GM12874 (cell line): Measurements from ENCODE around the gene STAT4.

Experiments
- CTCF ChIP-seq: IDR thresholded peaks from 2 replicates; pipeline ENCODE4 v1.5.1; 2011; ENCODE audit warnings: low read depth, mild to moderate bottlenecking, control low read depth, low read length, moderate library complexity; ENCODE audit not compliant: insufficient read depth

The STAT4 gene

GRCh38 chr2:191081411-191082155 lies 69.2 kb downstream of the STAT4 start:
- no peak for TF ChIP-seq CTCF

DNA sequence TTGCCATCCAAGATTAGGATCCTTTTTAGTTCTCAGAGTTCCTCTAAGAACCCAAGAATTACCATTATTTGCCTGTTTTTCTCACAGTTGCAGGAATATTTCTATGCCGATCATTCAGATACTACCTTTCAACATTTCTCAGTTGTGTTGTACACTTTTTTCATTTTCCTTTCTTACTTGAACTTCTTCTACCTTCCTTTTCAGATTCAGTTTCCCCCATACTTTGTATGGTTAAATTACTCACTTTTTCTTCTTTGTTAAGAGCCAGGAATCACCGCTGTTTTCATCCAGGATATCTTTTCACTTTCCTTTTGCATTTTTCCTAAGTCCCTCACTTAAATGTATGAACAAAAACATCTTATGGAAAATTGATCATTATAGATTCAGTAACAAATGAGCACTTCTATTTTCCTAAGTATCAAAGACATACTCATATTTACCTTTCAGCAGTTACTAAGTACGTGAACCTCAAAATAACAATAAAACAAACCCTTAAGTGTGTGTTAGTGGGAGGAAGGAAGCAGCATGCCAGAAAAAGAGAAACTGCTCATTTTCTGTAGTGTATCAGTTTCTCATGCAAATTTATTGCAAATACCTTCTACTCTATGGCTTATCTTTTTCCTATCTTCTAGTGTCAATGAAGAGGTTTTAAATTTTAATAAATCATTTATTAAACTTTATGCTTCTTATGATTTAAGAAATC lies 72.5 kb downstream of the STAT4 start:
- TF ChIP-seq CTCF, result no peak

DNA sequence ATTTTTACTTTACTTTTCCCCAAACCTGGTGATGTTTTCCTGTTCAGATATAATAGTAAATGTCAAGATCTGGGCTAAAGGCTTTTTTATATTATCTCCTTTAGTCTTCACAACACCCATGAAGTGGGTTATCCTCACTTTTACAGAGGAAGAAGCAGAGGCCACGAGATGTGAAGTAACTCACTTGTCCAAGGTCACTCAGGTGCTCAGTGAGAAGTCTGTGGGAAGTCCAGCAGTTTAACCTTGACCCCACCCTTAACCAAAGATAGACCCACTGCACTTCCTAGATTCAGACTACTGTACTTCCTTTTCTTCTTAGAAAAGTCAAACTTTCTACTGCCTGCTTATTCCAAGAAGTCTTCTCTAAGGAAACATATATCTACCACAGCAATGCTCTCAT lies 80.5 kb downstream of the STAT4 start:
- no peak for TF ChIP-seq CTCF

- TF ChIP-seq CTCF, result no peak
These were observed 81.2 kb downstream of the STAT4 start for GRCh38 chr2:191069606-191070005.

DNA sequence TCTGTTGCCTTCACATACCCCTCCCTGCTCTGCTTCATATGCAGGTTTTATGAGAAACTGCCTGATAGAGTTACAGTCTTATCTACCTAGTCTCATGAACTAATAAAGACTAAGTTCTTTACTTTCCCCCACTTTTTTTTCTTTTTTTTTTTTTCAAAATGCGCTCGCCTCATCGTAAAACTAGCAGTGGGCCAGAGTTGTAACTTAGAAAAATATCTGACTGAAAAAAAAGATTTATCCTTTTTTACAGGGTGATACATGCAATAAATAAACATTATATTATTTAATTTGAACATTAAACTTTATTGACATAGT lies 83.9 kb downstream of the STAT4 start:
- TF ChIP-seq CTCF, result no peak

GRCh38 chr2:191066197-191066918 lies 84.4 kb downstream of the STAT4 start:
- TF ChIP-seq CTCF, result no peak

GRCh38 chr2:191065785-191066184 lies 85.0 kb downstream of the STAT4 start:
- no peak for TF ChIP-seq CTCF
